Measurements from ENCODE around the gene FBXO28.

The FBXO28 gene

GRCh38 chr1:224123136-224123535, 9.2 kb downstream of the FBXO28 start:
- TF ChIP-seq CTCF (IDR thresholded peaks at IDR 0.05) = no peak
- no peaks in the 10 kb centered on the region for H3K4me1 ChIP-seq (ENCODE audit: control insufficient read depth in 1 of 2, insufficient read depth in 1 of 2, low read depth in 1 of 2, low read length in 1 of 2)
- no peak overlapping the region for H3K4me3 ChIP-seq (ENCODE audit: low read depth in 1 of 2, low read length in 1 of 2)
- H3K27ac ChIP-seq = no peak overlapping the region
- H3K36me3 ChIP-seq = no peaks in the 10 kb centered on the region
- no peaks in the 10 kb centered on the region for H3K9me3 ChIP-seq
- no peaks in the 10 kb centered on the region for H3K27me3 ChIP-seq

- no peak for TF ChIP-seq CTCF (IDR thresholded peaks at IDR 0.05)
- H3K4me3 ChIP-seq (ENCODE audit: low read depth in 1 of 2, low read length in 1 of 2) = no peak overlapping the region
- no peaks in the 10 kb centered on the region for H3K36me3 ChIP-seq
- no peaks in the 10 kb centered on the region for H3K9me3 ChIP-seq
- H3K4me1 ChIP-seq (ENCODE audit: control insufficient read depth in 1 of 2, insufficient read depth in 1 of 2, low read depth in 1 of 2, low read length in 1 of 2) = no peaks in the 10 kb centered on the region
- no peaks in the 10 kb centered on the region for H3K27me3 ChIP-seq
- no peak overlapping the region for H3K27ac ChIP-seq
Observed at GRCh38 chr1:224124220-224124619, 10.3 kb downstream of the FBXO28 start.

GRCh38 chr1:224127925-224128819, 14.3 kb downstream of the FBXO28 start:
- TF ChIP-seq CTCF (IDR thresholded peaks at IDR 0.05) = no peak
- no peaks in the 10 kb centered on the region for H3K9me3 ChIP-seq
- H3K36me3 ChIP-seq = peaks cover 29% of the 10 kb centered on the region
- H3K27me3 ChIP-seq = no peaks in the 10 kb centered on the region
- H3K4me1 ChIP-seq (ENCODE audit: control insufficient read depth in 1 of 2, insufficient read depth in 1 of 2, low read depth in 1 of 2, low read length in 1 of 2) = no peaks in the 10 kb centered on the region
- H3K27ac ChIP-seq = no peak overlapping the region
- no peak overlapping the region for H3K4me3 ChIP-seq (ENCODE audit: low read depth in 1 of 2, low read length in 1 of 2)

- no peaks in the 10 kb centered on the region for H3K4me1 ChIP-seq (ENCODE audit: control insufficient read depth in 1 of 2, insufficient read depth in 1 of 2, low read depth in 1 of 2, low read length in 1 of 2)
- peaks cover 40% of the 10 kb centered on the region for H3K36me3 ChIP-seq
- H3K27ac ChIP-seq = no peak overlapping the region
- no peaks in the 10 kb centered on the region for H3K27me3 ChIP-seq
- no peak for TF ChIP-seq CTCF (IDR thresholded peaks at IDR 0.05)
- H3K9me3 ChIP-seq = no peaks in the 10 kb centered on the region
- no peak overlapping the region for H3K4me3 ChIP-seq (ENCODE audit: low read depth in 1 of 2, low read length in 1 of 2)
Observed at GRCh38 chr1:224131253-224131652, 17.3 kb downstream of the FBXO28 start.

GRCh38 chr1:224132901-224133300, 19.0 kb downstream of the FBXO28 start:
- Histone ChIP-seq H3K4me3 (ENCODE audit: low read depth in 1 of 2, low read length in 1 of 2) (no peak overlapping the region), H3K27ac (no peak overlapping the region), H3K4me1 (ENCODE audit: control insufficient read depth in 1 of 2, insufficient read depth in 1 of 2, low read depth in 1 of 2, low read length in 1 of 2) (no peaks in the 10 kb centered on the region), H3K9me3 (no peaks in the 10 kb centered on the region), H3K36me3 (peaks cover 40% of the 10 kb centered on the region), H3K27me3 (no peaks in the 10 kb centered on the region)
- no peak for TF ChIP-seq CTCF (IDR thresholded peaks at IDR 0.05)

All from neutrophil (primary cell).